ENCODE data around the gene MPC2. TPM values are rescaled to one million over a fixed set of nuclear protein-coding genes. Genes with fewer than 3 reads are reported as not detected.

The MPC2 gene
- total RNA-seq, 1 experiment from 2014 or later = 32.9 TPM

DNA sequence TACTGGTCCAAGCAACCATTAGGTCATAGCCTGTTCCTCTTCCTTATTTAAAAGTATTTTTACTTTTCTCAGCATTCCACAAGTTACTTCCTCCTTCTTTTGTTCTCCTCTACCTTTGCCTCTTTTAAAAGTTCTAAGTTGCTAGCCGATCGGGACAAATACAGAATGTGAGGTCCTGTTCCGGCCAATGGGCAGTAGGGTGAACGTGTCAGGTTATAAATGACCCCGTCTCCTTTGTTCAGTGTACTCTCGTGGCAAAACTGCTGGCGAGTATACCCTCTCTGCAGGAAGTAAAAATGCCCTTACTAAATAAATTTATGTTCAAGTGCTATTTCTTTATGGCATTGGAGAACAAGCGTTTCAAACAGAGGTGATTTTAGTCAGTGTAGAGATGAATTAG is 25.5 kb downstream of the MPC2 start:
- no peak overlapping the region for H4K5ac ChIP-seq (ENCODE audit: insufficient read length, low read depth, low read length)
- WGBS (ENCODE audit: extremely low coverage, insufficient read length, low lambda C conversion rate) = no CpG with 5 or more reads among the region's 8 CpGs
- H3K27me3 Mint-ChIP-seq (ENCODE audit: low read depth) = no peaks in the 10 kb centered on the region
- peaks cover 15 to 23% of the 10 kb centered on the region in 2 experiments for H3K9me3 Mint-ChIP-seq
- H2BK120ac ChIP-seq (ENCODE audit: low read depth, low read length, poor library complexity, severe bottlenecking) = no peak overlapping the region
- 0 out of 7 replicates have a peak overlapping the region, but pooled peaks of 1 of the 3 experiments have one; percentile 25 for H3K27ac Mint-ChIP-seq
- H4K91ac ChIP-seq (ENCODE audit: insufficient read length, low read depth, low read length) = no peak overlapping the region
- no peak for DNase-seq
- no peaks in the 10 kb centered on the region for H3K79me1 ChIP-seq (ENCODE audit: insufficient read depth, low read depth, low read length, poor library complexity, severe bottlenecking)
- no peak overlapping the region for H2BK20ac ChIP-seq (ENCODE audit: low read depth, low read length, poor library complexity, severe bottlenecking)
- no peak overlapping the region for H3K23ac ChIP-seq (ENCODE audit: insufficient read length, low read depth, low read length)
- H3K27me3 ChIP-seq (ENCODE audit: insufficient read depth, low read length) = no peaks in the 10 kb centered on the region
- H3K79me2 ChIP-seq (ENCODE audit: insufficient read depth, low read length) = no peaks in the 10 kb centered on the region
- H3K9me3 ChIP-seq (ENCODE audit: control insufficient read depth, low read depth, low read length) = peaks cover 17% of the 10 kb centered on the region
- H3K23me2 ChIP-seq (ENCODE audit: insufficient read length, low read depth, low read length, poor library complexity, severe bottlenecking) = no peaks in the 10 kb centered on the region
- TF ChIP-seq, protein P1, sequence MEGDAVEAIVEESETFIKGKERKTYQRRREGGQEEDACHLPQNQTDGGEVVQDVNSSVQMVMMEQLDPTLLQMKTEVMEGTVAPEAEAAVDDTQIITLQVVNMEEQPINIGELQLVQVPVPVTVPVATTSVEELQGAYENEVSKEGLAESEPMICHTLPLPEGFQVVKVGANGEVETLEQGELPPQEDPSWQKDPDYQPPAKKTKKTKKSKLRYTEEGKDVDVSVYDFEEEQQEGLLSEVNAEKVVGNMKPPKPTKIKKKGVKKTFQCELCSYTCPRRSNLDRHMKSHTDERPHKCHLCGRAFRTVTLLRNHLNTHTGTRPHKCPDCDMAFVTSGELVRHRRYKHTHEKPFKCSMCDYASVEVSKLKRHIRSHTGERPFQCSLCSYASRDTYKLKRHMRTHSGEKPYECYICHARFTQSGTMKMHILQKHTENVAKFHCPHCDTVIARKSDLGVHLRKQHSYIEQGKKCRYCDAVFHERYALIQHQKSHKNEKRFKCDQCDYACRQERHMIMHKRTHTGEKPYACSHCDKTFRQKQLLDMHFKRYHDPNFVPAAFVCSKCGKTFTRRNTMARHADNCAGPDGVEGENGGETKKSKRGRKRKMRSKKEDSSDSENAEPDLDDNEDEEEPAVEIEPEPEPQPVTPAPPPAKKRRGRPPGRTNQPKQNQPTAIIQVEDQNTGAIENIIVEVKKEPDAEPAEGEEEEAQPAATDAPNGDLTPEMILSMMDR (conservative IDR thresholded peaks at IDR 0.05) = no peak
- no peak overlapping the region for H2BK5ac ChIP-seq (ENCODE audit: insufficient read length, low read length)
- H3K36me3 Mint-ChIP-seq (ENCODE audit: insufficient read depth in 1 of 3, low read depth in 3 of 3) = peaks cover 6 to 25% (median 15%) of the 10 kb centered on the region in 3 experiments
- H3T11ph ChIP-seq (ENCODE audit: low read length) = no peak overlapping the region
- no peak overlapping the region for H2AK5ac ChIP-seq (ENCODE audit: insufficient read length, low read length)
- no peak overlapping the region for H3K4ac ChIP-seq (ENCODE audit: low read depth, low read length)
- H3K14ac ChIP-seq (ENCODE audit: insufficient read depth, low read length) = no peak overlapping the region
- H3K4me3 Mint-ChIP-seq = no peak overlapping the region
- peaks cover 2% of the 10 kb centered on the region; the same call in 1 of the 2 replicates for H3K4me1 ChIP-seq (ENCODE audit: insufficient read depth, low read length)
- no peak overlapping the region for H4K8ac ChIP-seq (replicated peaks; ENCODE audit: insufficient read length, low read depth, low read length)
- no peak overlapping the region for H3K4me2 ChIP-seq (ENCODE audit: insufficient read depth, insufficient read length, low read length)
- H4K20me1 ChIP-seq (ENCODE audit: control insufficient read depth, insufficient read depth, insufficient read length) = no peaks in the 10 kb centered on the region
- no peak overlapping the region for H3K18ac ChIP-seq (ENCODE audit: insufficient read length, low read depth, low read length)
- no peak overlapping the region for H3K56ac ChIP-seq (ENCODE audit: insufficient read length, low read depth, low read length)
- no peak overlapping the region for H2BK12ac ChIP-seq (ENCODE audit: insufficient read length, low read depth, low read length)
- H2BK15ac ChIP-seq (ENCODE audit: low read depth, low read length) = no peak overlapping the region
- H3K4me1 Mint-ChIP-seq = peaks cover 18 to 22% of the 10 kb centered on the region in 2 experiments
- H2AFZ ChIP-seq (ENCODE audit: low read length) = no peak overlapping the region
- no peak overlapping the region for H3K27ac ChIP-seq (ENCODE audit: insufficient read length, low read depth, low read length)
- no peak overlapping the region for H3K9ac ChIP-seq (ENCODE audit: extremely low read depth, insufficient read length, low read length)

All from H9 (cell line).